GM19468 (cell line): ENCODE results near the gene ITIH3.

Experiments
- ATAC-seq: cut with Tn5 transposase; IDR thresholded peaks from one replicate; pipeline ENCODE4 v1.9.1; 2021; ENCODE audit warnings: mild to moderate bottlenecking, moderate library complexity, moderate number of reproducible peaks; ENCODE audit not compliant: unreplicated experiment; ENCODE audit errors: extremely low read depth

Gene ITIH3

GRCh38 chr3:52841211-52841980, 46.8 kb downstream of the ITIH3 start:
- ATAC-seq: no peak

- no peak for ATAC-seq
Measured at GRCh38 chr3:52841981-52842340, 47.4 kb downstream of the ITIH3 start.

- ATAC-seq: no peak
Measured at GRCh38 chr3:52842424-52842823, 47.8 kb downstream of the ITIH3 start.

GRCh38 chr3:52843108-52843865, 48.7 kb downstream of the ITIH3 start:
- ATAC-seq: no peak

GRCh38 chr3:52843881-52844280, 49.3 kb downstream of the ITIH3 start:
- no peak for ATAC-seq

- no peak for ATAC-seq
Measured at GRCh38 chr3:52844290-52844975, 49.8 kb downstream of the ITIH3 start.

- ATAC-seq: no peak
Measured at GRCh38 chr3:52845157-52845556, 50.6 kb downstream of the ITIH3 start.

- no peak for ATAC-seq
Measured at GRCh38 chr3:52845691-52846431, 51.3 kb downstream of the ITIH3 start.

GRCh38 chr3:52846432-52846965, 51.9 kb downstream of the ITIH3 start:
- ATAC-seq: no peak

GRCh38 chr3:52847241-52847640, 52.6 kb downstream of the ITIH3 start:
- no peak for ATAC-seq

GRCh38 chr3:52847726-52848125, 53.1 kb downstream of the ITIH3 start:
- ATAC-seq: no peak

- no peak for ATAC-seq
Measured at GRCh38 chr3:52848617-52849016, 54.0 kb downstream of the ITIH3 start.

- no peak for ATAC-seq
Measured at GRCh38 chr3:52849656-52850055, 55.1 kb downstream of the ITIH3 start.

GRCh38 chr3:52851348-52851747, 56.8 kb downstream of the ITIH3 start:
- ATAC-seq: no peak

- no peak for ATAC-seq
Measured at GRCh38 chr3:52852419-52852818, 57.8 kb downstream of the ITIH3 start.

- no peak for ATAC-seq
Measured at GRCh38 chr3:52854013-52854412, 59.4 kb downstream of the ITIH3 start.

GRCh38 chr3:52856666-52857065, 62.1 kb downstream of the ITIH3 start:
- no peak for ATAC-seq

- no peak for ATAC-seq
Measured at GRCh38 chr3:52857133-52857532, 62.5 kb downstream of the ITIH3 start.

GRCh38 chr3:52857864-52858263, 63.3 kb downstream of the ITIH3 start:
- no peak for ATAC-seq
